SK-N-SH (cell line): ENCODE results near the gene HOXA4.

ENCODE experiments used
- EP300 ChIP-seq, 2 experiments: IDR thresholded peaks; 2 replicates each; pipeline versions ENCODE4 v1.4.0 to v1.6.1; 2012; ENCODE audit warnings: borderline replicate concordance in 1 of 2, low read depth in 1 of 2, low read length in 1 of 2
- EZH2phosphoT487 ChIP-seq: fragments of 200-600 bp; sonication (generic); IDR thresholded peaks from 2 replicates; pipeline ENCODE4 v1.6.1; 2017; ENCODE audit warnings: low read depth, mixed run types, mild to moderate bottlenecking, antibody characterized with exemption, moderate library complexity, borderline replicate concordance
- GABPA ChIP-seq: IDR thresholded peaks from 2 replicates; pipeline ENCODE4 v1.4.0; 2012; ENCODE audit warnings: low read depth, mild to moderate bottlenecking
- IRF3 ChIP-seq: fragments of 150-350 bp; IDR thresholded peaks from 2 replicates; pipeline ENCODE4 v1.6.1; 2016; ENCODE audit warnings: mild to moderate bottlenecking, low read depth, low read length
- PBX3 ChIP-seq: IDR thresholded peaks from 2 replicates; pipeline ENCODE4; 2012
- REST ChIP-seq: IDR thresholded peaks from 2 replicates; pipeline ENCODE4 v1.6.1; 2012; ENCODE audit warnings: mild to moderate bottlenecking, low read depth, low read length, moderate library complexity
- SMC3 ChIP-seq: IDR thresholded peaks from 2 replicates; pipeline ENCODE4 v1.6.1; 2012; ENCODE audit warnings: low read depth, low read length, improper control_type of control experiment
- TF ChIP-seq, protein P1 (sequence below): fragments of 200-600 bp; sonication (generic); IDR thresholded peaks from 2 replicates; pipeline ENCODE4 v1.6.1; 2017; ENCODE audit warnings: antibody characterized with exemption, mild to moderate bottlenecking, moderate library complexity

- TF ChIP-seq SMC3: no peak
- no peak for TF ChIP-seq GABPA
- TF ChIP-seq, protein P1, sequence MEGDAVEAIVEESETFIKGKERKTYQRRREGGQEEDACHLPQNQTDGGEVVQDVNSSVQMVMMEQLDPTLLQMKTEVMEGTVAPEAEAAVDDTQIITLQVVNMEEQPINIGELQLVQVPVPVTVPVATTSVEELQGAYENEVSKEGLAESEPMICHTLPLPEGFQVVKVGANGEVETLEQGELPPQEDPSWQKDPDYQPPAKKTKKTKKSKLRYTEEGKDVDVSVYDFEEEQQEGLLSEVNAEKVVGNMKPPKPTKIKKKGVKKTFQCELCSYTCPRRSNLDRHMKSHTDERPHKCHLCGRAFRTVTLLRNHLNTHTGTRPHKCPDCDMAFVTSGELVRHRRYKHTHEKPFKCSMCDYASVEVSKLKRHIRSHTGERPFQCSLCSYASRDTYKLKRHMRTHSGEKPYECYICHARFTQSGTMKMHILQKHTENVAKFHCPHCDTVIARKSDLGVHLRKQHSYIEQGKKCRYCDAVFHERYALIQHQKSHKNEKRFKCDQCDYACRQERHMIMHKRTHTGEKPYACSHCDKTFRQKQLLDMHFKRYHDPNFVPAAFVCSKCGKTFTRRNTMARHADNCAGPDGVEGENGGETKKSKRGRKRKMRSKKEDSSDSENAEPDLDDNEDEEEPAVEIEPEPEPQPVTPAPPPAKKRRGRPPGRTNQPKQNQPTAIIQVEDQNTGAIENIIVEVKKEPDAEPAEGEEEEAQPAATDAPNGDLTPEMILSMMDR: no peak
- TF ChIP-seq EP300 (IDR thresholded peaks at IDR 0.05; ENCODE audit: borderline replicate concordance in 1 of 2, low read depth in 1 of 2, low read length in 1 of 2): no peak
- TF ChIP-seq EZH2phosphoT487: no peak
- no peak for TF ChIP-seq IRF3
- no peak for TF ChIP-seq REST
- no peak for TF ChIP-seq PBX3
Measured at GRCh38 chr7:27132978-27133377, 2.4 kb upstream of the HOXA4 start.
